Suprapubic skin (tissue), 4 donors: ENCODE measurements around the gene TCP11L2. TPM values are rescaled to one million over a fixed set of nuclear protein-coding genes. Genes with fewer than 3 reads are reported as not detected.

ENCODE experiments used
- DNase-seq, 2 donors: peaks; one replicate each; pipeline ENCODE4 v3.0.0-alpha.2; 2019; ENCODE audit warnings: low spot score in 2 of 2
- H3K27ac ChIP-seq: fragments of 200-600 bp; sonication (generic); one replicate; pipeline ENCODE4 v1.5.1; 2019
- H3K27me3 ChIP-seq: fragments of 200-600 bp; sonication (generic); one replicate; pipeline ENCODE4 v1.5.1; 2019
- H3K36me3 ChIP-seq: fragments of 200-600 bp; sonication (generic); one replicate; pipeline ENCODE4 v1.5.1; 2019
- H3K4me1 ChIP-seq: fragments of 200-600 bp; sonication (generic); one replicate; pipeline ENCODE4 v1.5.1; 2019
- H3K4me3 ChIP-seq: fragments of 200-600 bp; sonication (generic); one replicate; pipeline ENCODE4 v1.5.1; 2019; ENCODE audit warnings: mild to moderate bottlenecking
- H3K9me3 ChIP-seq: fragments of 200-600 bp; sonication (generic); one replicate; pipeline ENCODE4 v1.5.1; 2019
- EP300 ChIP-seq: sonication (generic); formaldehyde crosslinking; IDR thresholded peaks from one replicate; pipeline ENCODE4 v1.6.1; 2017; ENCODE audit warnings: antibody characterized with exemption
- POLR2A ChIP-seq, 2 donors: fragments of 450-650 bp; IDR thresholded peaks; one replicate each; pipeline ENCODE4 v1.6.1; 2017; ENCODE audit warnings: antibody characterized with exemption in 2 of 2, mild to moderate bottlenecking in 2 of 2, moderate library complexity in 2 of 2
- POLR2AphosphoS5 ChIP-seq, 3 donors: sonication (generic); formaldehyde crosslinking; IDR thresholded peaks; one replicate each; pipeline ENCODE4 v1.6.1; 2017; ENCODE audit warnings: antibody characterized with exemption in 3 of 3
- WGBS: methylation state at CpG from one replicate; pipeline ENCODE4 v1.1.5; 2018; 5-methylcytosine and 5-hydroxymethylcytosine counted together
- total RNA-seq, 4 donors: library from RNA; depleted of rRNA; stranded (reverse); fragments of >200 nt; gene quantifications; one replicate each; pipeline ENCODE4 v1.1.0, GENCODE V29; 2016
- TF ChIP-seq, protein P1 (sequence below), 2 donors: fragments of 200-600 bp in 1 of 2; fragments of 450-650 bp in 1 of 2; sonication (generic) in 1 of 2; IDR thresholded peaks; one replicate each; pipeline ENCODE4 v1.5.1; 2016 to 2019; ENCODE audit warnings: antibody characterized with exemption in 2 of 2, mild to moderate bottlenecking in 1 of 2, moderate library complexity in 1 of 2

The TCP11L2 gene
- total RNA-seq, 4 donors from 2014 or later: 38.1 to 70.6 (median 61.2) TPM

DNA sequence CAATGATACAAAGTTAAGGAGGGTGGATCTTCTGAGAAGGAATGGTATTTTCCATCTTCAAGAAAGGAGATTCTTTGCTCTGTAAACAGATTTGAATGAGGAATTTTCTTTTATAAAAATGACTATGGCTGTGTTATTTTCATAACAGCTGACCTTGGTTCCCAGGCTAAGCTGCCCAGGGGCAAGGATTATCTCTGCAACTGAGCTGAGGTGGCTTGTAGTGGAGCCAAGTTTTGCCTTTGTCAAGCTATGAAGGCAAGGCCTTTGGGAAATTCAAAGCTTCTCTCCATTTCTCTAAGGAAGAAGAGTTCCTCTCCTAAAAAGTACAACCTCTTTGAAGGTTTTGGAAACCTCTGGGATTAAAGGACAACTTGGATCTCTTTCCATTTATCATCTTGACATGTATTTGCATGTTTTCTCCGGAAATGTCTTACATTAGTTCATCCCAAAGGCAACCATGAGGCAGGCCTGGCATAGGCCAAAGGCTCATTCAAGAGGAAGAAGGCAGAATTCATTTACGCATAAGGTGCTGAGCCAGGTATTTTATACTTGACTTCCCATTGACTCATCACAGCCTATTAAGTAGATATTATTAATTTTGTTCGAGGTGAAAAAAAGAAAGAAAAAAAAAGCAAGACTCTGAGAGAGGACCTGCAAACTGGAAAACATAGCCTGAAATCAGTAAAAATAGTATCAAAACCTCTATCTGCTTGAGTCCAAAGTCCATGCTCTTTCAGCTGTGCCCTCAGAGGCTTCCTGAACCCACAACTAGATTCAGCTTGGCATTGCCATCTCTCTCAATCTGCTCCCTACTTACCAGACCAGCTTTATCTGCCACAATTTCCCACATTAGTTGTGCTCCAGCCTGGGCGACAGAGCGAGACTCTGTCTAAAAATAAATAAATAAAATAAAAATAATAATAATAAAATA, 30.7 kb upstream of the TCP11L2 start:
- no peak overlapping the region for H3K4me3 ChIP-seq
- no peaks in the 10 kb centered on the region for H3K36me3 ChIP-seq
- TF ChIP-seq POLR2A (IDR thresholded peaks at IDR 0.05) (no peak), POLR2AphosphoS5 (IDR thresholded peaks at IDR 0.05) (no peak), EP300 (no peak)
- TF ChIP-seq, protein P1, sequence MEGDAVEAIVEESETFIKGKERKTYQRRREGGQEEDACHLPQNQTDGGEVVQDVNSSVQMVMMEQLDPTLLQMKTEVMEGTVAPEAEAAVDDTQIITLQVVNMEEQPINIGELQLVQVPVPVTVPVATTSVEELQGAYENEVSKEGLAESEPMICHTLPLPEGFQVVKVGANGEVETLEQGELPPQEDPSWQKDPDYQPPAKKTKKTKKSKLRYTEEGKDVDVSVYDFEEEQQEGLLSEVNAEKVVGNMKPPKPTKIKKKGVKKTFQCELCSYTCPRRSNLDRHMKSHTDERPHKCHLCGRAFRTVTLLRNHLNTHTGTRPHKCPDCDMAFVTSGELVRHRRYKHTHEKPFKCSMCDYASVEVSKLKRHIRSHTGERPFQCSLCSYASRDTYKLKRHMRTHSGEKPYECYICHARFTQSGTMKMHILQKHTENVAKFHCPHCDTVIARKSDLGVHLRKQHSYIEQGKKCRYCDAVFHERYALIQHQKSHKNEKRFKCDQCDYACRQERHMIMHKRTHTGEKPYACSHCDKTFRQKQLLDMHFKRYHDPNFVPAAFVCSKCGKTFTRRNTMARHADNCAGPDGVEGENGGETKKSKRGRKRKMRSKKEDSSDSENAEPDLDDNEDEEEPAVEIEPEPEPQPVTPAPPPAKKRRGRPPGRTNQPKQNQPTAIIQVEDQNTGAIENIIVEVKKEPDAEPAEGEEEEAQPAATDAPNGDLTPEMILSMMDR (IDR thresholded peaks at IDR 0.05): no peak
- WGBS: 70% methylated on average over 5 of the region's 5 CpGs
- H3K4me1 ChIP-seq: peaks cover 13% of the 10 kb centered on the region
- DNase-seq: no peak
- no peaks in the 10 kb centered on the region for H3K9me3 ChIP-seq
- H3K27ac ChIP-seq: no peak overlapping the region
- no peaks in the 10 kb centered on the region for H3K27me3 ChIP-seq

DNA sequence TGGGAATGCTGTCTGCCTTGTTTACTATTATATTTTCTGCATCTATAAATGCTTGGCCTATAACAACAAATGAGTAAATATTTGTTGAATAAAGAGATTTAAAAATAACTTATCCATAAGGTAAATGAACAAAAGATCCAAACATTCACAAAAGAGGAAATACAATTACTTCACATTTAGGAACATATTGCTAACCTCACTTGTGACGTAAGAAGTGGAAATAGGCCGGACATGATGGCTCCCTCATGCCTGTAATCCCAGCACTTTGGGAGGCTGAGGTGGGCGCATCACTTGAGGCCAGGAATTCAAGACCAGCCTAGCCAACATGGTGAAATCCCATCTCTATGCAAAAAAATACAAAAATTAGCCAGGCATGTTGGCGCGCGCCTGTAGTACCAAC, 29.0 kb upstream of the TCP11L2 start:
- H3K27ac ChIP-seq: no peak overlapping the region
- no peaks in the 10 kb centered on the region for H3K27me3 ChIP-seq
- no peak for TF ChIP-seq POLR2AphosphoS5 (IDR thresholded peaks at IDR 0.05)
- TF ChIP-seq, protein P1 (IDR thresholded peaks at IDR 0.05): no peak
- TF ChIP-seq EP300: no peak
- TF ChIP-seq POLR2A (IDR thresholded peaks at IDR 0.05): no peak
- no peaks in the 10 kb centered on the region for H3K36me3 ChIP-seq
- 96% methylated on average over 6 of the region's 6 CpGs for WGBS
- no peak overlapping the region for H3K4me3 ChIP-seq
- DNase-seq: no peak
- H3K9me3 ChIP-seq: no peaks in the 10 kb centered on the region
- peaks cover 13% of the 10 kb centered on the region for H3K4me1 ChIP-seq

DNA sequence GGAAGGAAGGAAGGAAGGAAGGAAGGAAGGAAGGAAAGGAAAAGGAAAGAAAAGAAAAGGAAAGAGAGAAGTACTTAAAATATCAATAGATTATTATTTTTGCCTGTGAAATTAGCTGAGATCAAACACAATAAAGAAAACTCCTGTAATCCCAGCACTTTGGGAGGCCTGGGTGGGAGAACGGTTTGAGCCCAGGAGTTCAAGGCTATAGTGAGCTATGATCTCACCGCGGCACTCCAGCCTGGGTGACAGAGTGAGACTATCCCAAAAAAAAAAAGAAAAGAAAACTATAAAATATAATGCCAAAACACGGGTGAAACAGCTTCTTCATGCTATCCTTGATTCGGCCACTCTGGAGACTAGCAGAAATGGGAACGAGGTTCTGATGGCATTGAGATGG, 28.5 kb upstream of the TCP11L2 start:
- DNase-seq: no peak
- no peaks in the 10 kb centered on the region for H3K36me3 ChIP-seq
- 85% methylated on average over 6 of the region's 6 CpGs for WGBS
- no peaks in the 10 kb centered on the region for H3K27me3 ChIP-seq
- no peak overlapping the region for H3K4me3 ChIP-seq
- peaks cover 13% of the 10 kb centered on the region for H3K4me1 ChIP-seq
- H3K9me3 ChIP-seq: no peaks in the 10 kb centered on the region
- no peak overlapping the region for H3K27ac ChIP-seq
- TF ChIP-seq POLR2AphosphoS5 (IDR thresholded peaks at IDR 0.05) (no peak), POLR2A (IDR thresholded peaks at IDR 0.05) (no peak), EP300 (no peak)
- TF ChIP-seq, protein P1 (IDR thresholded peaks at IDR 0.05): no peak

DNA sequence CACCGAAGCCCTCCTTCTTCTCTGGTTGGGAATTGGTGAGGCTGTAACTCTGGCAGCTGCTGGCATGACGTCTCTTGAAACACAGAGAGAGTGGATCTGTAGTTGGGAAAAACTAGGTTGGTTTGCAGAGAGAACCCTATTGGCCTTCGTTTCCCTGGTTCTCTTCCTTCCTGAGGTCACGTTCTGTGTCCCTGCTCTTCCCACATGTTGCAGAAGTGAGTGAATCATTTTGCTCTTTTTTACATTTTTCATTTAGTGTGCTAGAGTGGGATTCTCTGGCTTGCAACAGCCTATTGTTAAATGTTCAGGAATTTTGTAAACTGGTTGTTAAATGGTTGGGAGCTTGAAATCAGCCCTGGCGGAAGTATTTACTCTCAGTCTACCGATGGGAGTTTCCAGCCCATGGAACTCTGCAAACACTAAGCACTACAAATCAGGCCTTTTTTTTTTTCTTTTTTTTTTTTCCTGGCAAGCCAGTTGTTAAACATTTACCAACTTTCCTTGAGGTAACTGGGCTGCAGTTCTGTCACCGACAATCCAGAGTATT, 27.9 kb upstream of the TCP11L2 start:
- TF ChIP-seq POLR2A (IDR thresholded peaks at IDR 0.05) (no peak), POLR2AphosphoS5 (IDR thresholded peaks at IDR 0.05) (no peak), EP300 (no peak)
- TF ChIP-seq, protein P1 (IDR thresholded peaks at IDR 0.05): no peak
- Histone ChIP-seq H3K27me3 (no peaks in the 10 kb centered on the region), H3K36me3 (no peaks in the 10 kb centered on the region), H3K9me3 (no peaks in the 10 kb centered on the region), H3K4me1 (peaks cover 13% of the 10 kb centered on the region), H3K4me3 (no peak overlapping the region), H3K27ac (no peak overlapping the region)
- WGBS: 68% methylated on average over 7 of the region's 7 CpGs
- DNase-seq: no peak

DNA sequence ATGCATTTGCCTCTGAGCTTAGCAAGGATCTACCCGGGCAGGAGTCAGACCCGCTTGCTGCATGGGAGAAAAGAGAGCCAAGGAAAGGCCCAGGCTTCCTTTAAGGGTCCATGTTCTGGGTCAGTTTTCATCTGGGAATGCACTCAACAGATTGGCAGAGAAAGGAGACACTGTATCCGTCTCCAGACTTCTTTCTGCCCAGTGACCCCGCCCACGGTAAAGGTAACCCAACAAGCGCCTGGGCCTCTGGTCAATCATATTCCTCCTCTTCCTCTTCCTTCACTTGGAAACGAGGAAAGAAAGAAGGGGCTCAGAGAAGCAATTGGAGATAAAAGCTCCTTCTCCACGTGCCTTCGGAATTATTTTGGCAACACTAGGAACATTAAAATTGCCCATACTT, 27.1 kb upstream of the TCP11L2 start:
- no peaks in the 10 kb centered on the region for H3K9me3 ChIP-seq
- no peak for TF ChIP-seq POLR2A (IDR thresholded peaks at IDR 0.05)
- TF ChIP-seq, protein P1 (IDR thresholded peaks at IDR 0.05): no peak
- TF ChIP-seq EP300: no peak
- TF ChIP-seq POLR2AphosphoS5 (IDR thresholded peaks at IDR 0.05): no peak
- H3K4me3 ChIP-seq: no peak overlapping the region
- DNase-seq: no peak
- peaks cover 13% of the 10 kb centered on the region for H3K4me1 ChIP-seq
- WGBS: 83% methylated on average over 9 of the region's 9 CpGs
- no peak overlapping the region for H3K27ac ChIP-seq
- no peaks in the 10 kb centered on the region for H3K27me3 ChIP-seq
- no peaks in the 10 kb centered on the region for H3K36me3 ChIP-seq
